HT1080 (cell line): ENCODE measurements around the gene RPL23. TPM values are rescaled to one million over a fixed set of nuclear protein-coding genes. Genes with fewer than 3 reads are reported as not detected.

Experiments used
- DNase-seq: peaks from one replicate; pipeline ENCODE4 v3.0.0-alpha.2; 2015; ENCODE audit warnings: low read depth
- total RNA-seq: library from RNA; depleted of rRNA; stranded (reverse); fragments of >200 nt; shearing (Covaris generic); gene quantifications from 2 replicates; pipeline ENCODE4 v1.2.3, GENCODE V29; 2014

RPL23 gene
- total RNA-seq, 1 experiment from 2014 or later, result 1,772 TPM

GRCh38 chr17:38885044-38885727 lies 31.7 kb upstream of the RPL23 start:
- DNase-seq, result no peak

DNA sequence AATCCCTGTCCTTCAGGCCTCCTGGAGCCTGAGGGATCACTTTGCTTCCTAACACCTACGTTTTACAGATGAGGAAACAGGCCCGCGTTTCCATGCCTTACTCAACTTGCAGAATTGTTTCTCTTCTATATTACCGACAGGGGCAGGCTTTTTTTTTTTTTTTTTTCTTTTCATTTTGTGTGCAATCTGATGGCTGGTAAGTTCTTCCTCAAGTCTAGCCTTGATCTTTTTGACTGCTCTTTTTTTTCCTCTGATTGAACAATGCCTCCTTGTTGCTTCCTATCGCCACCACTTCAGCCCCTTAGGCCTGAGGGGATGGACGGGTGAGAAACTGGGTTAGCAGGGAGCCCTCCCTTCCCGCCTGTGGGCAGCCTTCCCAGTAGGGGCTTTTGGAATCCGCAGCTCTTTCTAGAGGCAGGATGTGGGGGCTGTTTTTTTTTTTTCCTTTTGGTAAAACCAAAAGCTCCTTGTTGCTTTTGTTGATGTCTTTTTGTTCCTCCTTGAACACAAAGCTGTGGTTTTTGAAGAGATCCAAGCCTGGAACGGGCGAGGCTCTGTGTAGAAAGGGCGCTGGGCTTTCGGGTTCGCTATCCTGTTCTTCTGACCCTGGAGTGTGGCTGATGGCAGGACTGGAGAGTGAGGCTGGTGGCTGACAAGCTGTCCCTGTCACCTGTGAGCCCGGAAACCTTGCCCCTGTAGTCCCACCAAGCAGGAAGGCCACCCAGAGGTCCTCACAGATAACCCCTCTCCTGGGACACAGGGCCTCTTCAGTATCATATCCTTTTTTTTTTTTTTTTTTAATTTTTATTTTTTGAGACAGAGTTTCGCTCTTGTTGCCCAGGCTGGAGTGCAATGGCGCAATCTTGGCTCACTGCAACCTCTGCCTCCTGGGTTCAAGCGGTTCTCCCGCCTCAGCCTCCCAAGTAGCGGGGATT lies 30.3 kb upstream of the RPL23 start:
- peak; percentile 57 for DNase-seq

DNA sequence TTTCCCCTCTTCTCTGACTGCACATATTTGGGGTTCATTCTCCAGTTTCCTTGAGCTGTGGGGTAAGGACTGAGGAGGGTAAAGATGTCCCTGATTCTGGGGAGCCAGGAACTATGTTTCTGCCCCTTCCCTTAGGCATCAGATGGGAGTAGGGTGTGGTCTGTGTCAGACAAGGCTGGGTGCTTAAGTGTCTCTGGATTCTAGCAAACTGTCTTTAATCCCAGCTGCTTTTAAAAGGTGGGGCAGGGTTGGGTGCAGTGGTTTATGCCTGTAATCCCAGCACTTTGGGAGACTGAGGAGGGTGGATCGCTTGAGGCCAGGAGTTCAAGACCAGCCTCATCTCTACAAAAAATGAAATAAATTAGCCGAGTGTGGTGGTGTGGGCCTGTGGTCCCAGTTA lies 29.3 kb upstream of the RPL23 start:
- no peak for DNase-seq

DNA sequence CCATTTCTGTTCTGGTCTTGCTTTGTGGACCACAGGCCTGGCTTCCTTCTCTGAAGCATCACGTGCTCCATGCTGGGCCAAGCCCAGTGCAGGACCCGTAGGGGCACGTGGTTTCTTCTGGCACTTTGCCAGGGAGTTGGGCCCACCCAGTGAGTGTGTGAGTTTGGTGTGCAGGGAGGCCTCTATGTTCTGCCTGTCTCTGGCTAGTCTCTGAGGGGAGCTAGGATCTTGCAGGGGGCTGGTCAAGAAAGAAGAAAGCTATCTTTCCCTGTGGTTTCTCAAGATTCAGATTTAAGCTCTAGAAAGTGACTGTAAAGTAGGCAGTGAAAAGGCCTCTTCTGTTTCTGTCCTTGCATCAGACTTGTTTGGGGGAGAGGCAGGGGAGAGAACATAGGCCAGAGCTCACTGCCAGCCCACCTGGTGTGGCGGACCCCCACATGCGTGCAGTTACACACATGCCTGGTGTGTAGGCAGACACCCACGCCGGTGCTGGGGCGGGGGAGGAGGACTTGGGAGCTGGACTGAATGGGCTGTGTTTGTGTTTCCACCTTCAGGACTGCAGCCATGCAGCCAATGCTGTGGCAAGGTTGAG lies 28.2 kb upstream of the RPL23 start:
- no peak for DNase-seq

DNA sequence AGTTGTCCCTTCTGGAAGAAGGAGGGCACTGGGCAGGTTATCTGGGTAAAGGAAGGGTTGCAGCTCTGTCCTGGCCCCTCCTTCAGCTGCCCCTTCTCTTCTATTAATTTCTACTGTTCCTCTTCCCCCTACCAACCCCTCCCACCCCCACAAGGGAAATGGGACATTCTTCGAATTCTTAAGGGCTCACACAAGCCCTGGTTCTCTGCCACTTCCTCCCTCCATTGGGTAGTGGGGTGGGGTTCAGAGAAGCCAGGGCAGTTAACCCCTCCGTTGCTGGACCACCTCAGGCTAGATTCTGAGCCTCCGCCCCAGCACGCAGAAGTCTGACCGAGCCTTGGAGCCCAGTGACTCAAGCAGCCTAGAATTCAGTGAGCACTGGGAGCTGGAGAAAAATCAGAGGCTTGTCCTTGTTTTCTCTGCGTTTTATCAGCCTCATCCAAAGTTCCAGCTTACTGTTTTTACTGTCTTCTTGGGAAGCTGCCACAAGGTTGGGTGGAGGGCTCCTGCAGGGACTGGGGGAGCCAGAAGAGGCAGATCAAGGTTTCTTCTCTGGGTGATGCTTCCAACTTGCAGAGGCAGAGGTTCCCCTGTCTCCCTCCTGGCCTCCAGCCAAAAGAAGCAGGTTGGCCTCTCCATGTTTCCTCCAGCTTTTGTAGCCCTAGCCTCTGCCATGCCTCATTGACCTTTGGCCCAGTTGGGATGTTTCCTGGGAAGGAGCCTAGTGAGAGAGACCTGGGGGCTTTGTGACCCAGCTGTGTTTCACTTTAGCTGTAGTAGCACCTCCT lies 26.6 kb upstream of the RPL23 start:
- DNase-seq, result peak; percentile 94

DNA sequence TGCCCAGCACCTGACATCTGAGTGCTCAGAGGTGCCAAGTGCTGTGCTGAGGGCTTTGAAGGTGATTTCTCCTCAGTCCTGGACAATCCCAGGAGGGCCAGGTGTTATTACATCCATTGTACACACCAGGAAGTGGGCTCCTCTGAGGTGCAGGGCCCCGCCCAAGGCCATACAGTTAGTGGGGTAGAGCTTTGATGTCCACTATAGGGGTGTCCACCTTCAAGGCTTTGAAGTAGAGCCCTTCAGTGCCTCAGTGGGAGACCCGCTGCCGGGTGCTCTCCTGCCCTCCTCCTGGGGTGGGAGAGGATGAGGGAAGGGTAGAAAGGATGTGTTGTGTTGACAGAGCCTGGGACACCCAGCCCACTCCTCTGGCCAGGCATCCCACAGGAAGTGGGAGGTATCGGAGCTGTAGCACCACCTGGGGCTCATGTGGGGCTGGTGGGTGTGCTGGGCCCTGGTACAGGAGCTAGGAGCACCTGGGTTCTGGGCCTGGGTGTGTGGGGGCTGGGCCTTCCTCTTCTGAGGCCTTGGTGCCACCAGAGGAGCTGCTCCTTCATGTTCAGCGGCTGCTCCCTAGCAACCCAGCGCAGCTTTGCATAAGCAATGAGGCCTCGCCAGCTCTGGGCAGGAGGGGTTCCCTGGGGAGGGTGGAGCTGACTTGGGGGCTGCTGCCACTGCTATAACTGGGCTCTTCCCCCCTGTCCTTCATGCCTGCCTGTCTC lies 23.8 kb upstream of the RPL23 start:
- no peak for DNase-seq

- DNase-seq, result no peak
Measured at GRCh38 chr17:38875477-38876075, 22.1 kb upstream of the RPL23 start.

- no peak for DNase-seq
Measured at GRCh38 chr17:38874505-38875400, 21.2 kb upstream of the RPL23 start.

GRCh38 chr17:38873640-38874380 lies 20.3 kb upstream of the RPL23 start:
- DNase-seq, result no peak

DNA sequence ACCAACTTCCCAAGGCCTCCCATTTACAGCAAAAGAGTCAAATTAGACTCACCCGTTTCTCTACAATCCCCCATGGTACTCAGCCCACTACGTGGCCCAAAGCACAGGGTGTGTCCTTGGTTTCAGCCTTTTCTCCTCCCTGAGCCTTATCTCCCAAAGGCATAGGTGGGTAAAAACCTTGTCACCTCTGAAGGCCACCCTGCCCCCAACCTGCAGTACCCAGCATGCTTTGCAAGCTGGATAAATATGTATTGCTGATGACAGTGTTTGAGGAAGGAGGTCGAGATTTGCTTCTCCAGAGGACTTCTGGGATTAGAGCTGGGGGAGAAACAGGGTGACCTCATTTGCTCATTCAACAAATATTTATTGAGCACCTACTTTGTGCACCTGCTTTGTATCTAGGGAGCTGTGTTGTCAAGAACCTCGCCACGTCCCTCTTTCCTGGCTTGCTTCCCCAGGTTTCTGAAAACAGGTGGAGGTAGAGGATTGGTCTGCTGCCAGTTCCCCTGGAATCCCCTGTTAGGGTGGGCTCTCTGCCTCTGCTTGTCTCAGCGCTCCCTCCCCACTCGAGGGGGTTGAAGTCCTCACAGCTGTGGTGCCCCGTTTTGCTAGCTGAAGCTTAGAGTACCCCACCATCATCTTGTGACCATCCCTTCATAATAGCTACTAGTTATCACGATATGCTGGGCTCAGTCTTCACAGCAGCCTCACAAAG lies 19.3 kb upstream of the RPL23 start:
- DNase-seq, result no peak

DNA sequence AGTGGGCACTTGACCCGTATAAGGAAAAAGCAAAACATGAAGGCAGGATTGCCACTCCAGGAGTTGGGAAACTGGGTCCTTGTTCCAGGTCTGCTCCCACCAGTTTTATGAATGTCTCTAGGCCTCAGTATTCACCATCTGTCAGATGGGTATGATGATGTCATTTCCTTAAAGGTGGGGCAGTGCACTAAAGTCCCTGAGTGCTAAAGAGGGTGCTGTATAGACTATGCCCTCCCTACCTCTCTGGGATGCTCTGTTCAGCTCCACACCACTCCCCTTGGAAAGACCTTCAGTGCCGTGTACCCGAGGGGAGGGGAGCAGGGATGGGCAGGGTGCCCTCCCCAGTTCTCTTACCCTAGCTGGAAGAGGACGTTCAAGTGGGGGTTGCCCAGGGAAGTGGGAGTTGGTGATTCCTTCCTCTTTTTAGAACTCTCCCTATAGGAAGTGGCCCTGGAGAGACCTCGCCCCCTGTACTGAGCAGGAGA lies 18.5 kb upstream of the RPL23 start:
- DNase-seq, result no peak

DNA sequence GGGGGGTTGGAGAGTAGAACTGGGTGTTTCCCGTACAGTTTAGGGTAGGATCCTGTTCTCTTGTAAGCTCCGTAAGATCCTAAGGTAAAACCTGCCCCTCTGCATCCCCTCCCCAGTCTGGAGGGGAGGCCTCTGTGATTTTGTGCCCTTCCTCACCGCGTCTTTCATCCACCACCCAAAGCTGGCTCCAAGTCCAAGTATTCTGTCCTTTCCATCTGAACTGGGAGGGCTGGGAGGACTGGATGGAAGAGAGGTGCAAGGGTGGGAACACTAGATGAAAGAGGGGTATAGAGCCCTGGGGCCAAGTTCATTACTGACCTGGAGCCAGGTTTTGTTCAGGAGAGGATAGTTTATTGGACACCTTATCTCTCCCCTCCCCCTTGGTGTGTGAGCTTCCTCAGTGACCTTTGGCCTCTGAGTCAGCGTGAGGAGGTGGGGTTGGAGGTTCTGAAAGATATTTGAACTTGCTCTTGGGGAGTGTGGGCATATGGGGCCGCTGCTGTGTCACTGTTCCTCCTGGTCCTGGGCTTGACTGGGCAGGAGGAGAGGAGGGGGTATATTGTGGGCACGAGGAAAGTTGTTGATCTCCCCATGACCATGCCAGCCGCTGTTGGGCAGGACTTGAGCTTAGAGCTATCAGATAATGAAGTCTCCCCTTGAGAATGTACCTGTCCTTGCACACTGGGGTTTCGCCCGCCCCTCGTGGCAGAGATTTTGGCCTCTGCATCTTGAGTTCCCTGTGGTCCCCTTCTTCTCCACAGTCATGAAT lies 17.9 kb upstream of the RPL23 start:
- peak; percentile 89 for DNase-seq

GRCh38 chr17:38870259-38871165 lies 17.0 kb upstream of the RPL23 start:
- DNase-seq, result peak; percentile 56

GRCh38 chr17:38869526-38870258 lies 16.2 kb upstream of the RPL23 start, which contains the start of gene LASP1:
Gene LASP1, plus strand, starts transcription at chr17:38870058. Its CDS starts 132 bp downstream, at chr17:38870190.
- peak; percentile 77 for DNase-seq
